Measurements from ENCODE around the gene ARHGAP26. TPM values are rescaled to one million over a fixed set of nuclear protein-coding genes. Genes with fewer than 3 reads are reported as not detected.

The ARHGAP26 gene
- total RNA-seq, 1 experiment from 2014 or later: 34.5 TPM

DNA sequence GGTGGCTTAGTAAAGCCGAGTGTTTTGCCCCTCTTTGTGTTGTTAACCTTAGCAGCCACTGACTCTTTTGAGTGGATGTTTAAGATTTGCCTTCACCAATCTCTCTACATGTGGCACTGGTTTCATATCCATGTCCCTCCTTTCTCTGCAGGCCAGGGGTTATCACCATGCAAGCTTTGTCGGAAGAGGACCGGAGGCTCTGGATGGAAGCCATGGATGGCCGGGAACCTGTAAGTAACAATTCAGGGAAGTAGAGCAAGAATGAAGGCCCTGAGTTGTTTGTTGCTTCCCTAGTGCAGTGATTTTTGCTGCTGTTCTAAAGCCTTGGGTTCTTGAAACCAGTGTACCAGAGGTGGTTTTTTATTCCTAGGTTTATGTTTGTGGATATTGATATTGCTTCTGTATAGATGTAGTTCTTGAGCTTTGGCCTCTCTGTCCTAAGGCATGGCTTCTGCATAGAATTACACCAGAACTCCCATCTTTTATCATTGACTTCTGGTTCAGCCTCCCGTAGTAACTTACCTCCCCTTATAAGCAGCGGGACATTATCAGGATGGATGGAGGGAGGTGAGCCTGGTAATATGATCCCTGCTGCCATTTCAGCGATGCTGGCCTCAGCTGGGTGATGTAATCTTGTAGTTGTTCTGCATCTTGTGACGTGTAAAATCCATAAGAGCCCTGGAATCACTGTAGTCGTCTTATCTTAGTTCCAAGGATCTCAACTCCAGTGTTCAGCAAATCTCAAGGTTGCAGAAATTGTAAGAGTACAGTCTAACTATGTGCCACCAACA lies 161.9 kb downstream of the ARHGAP26 start:
- ChIA-PET POLR2A (no interaction called here), CTCF (no interaction called here), RAD21 (ENCODE audit: low non-redundant PET in 1 of 2, low total read pairs in 2 of 2, uncharacterized antibody in 2 of 2, unreplicated experiment in 2 of 2) (no interaction called here)
- no peak overlapping the region for H3K27ac ChIP-seq (ENCODE audit: low read depth, low read length)
- H3K4me1 ChIP-seq (ENCODE audit: control insufficient read depth in 1 of 2, insufficient read depth in 2 of 2, low read length in 2 of 2): no peaks in the 10 kb centered on the region
- no peak for DNase-seq (ENCODE audit: low read depth, low spot score)
- no peak for ATAC-seq
- no peaks in the 10 kb centered on the region for H3K9me2 ChIP-seq (ENCODE audit: insufficient read depth)
- no TSS peak for BruUV-seq (replicated peaks)
- no peaks in the 10 kb centered on the region for H3K27me3 ChIP-seq (ENCODE audit: insufficient read depth, low read length)
- no peak overlapping the region for H3K4me3 ChIP-seq (replicated peaks in 1 of 2; ENCODE audit: low read depth in 1 of 2, low read length in 2 of 2)
- H3K4me2 ChIP-seq (ENCODE audit: low read length): no peak overlapping the region
- intact Hi-C loops (cut with micrococcal nuclease): no loop called here
- no peak overlapping the region for H2AFZ ChIP-seq (ENCODE audit: low read depth, low read length, poor library complexity, severe bottlenecking)
- no peaks in the 10 kb centered on the region for H3K79me2 ChIP-seq (ENCODE audit: insufficient read depth, low read length)
- no peaks in the 10 kb centered on the region for H3K9me3 ChIP-seq (ENCODE audit: control insufficient read depth in 1 of 2, insufficient read depth in 1 of 2, low read depth in 1 of 2, low read length in 2 of 2)
- H4K20me1 ChIP-seq (ENCODE audit: insufficient read depth): no peaks in the 10 kb centered on the region
- H3K36me3 ChIP-seq (ENCODE audit: control insufficient read depth in 1 of 2, insufficient read depth in 2 of 2, low read length in 2 of 2): no peaks in the 10 kb centered on the region
- no peak for TF ChIP-seq YY1 (IDR thresholded peaks at IDR 0.05; ENCODE audit: extremely low read depth, insufficient replicate concordance, low read depth, low read length)
- TF ChIP-seq ZFX (IDR thresholded peaks at IDR 0.05): no peak
- TF ChIP-seq, protein P1, sequence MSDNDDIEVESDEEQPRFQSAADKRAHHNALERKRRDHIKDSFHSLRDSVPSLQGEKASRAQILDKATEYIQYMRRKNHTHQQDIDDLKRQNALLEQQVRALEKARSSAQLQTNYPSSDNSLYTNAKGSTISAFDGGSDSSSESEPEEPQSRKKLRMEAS (IDR thresholded peaks at IDR 0.05): no peak
- TF ChIP-seq, protein P2, sequence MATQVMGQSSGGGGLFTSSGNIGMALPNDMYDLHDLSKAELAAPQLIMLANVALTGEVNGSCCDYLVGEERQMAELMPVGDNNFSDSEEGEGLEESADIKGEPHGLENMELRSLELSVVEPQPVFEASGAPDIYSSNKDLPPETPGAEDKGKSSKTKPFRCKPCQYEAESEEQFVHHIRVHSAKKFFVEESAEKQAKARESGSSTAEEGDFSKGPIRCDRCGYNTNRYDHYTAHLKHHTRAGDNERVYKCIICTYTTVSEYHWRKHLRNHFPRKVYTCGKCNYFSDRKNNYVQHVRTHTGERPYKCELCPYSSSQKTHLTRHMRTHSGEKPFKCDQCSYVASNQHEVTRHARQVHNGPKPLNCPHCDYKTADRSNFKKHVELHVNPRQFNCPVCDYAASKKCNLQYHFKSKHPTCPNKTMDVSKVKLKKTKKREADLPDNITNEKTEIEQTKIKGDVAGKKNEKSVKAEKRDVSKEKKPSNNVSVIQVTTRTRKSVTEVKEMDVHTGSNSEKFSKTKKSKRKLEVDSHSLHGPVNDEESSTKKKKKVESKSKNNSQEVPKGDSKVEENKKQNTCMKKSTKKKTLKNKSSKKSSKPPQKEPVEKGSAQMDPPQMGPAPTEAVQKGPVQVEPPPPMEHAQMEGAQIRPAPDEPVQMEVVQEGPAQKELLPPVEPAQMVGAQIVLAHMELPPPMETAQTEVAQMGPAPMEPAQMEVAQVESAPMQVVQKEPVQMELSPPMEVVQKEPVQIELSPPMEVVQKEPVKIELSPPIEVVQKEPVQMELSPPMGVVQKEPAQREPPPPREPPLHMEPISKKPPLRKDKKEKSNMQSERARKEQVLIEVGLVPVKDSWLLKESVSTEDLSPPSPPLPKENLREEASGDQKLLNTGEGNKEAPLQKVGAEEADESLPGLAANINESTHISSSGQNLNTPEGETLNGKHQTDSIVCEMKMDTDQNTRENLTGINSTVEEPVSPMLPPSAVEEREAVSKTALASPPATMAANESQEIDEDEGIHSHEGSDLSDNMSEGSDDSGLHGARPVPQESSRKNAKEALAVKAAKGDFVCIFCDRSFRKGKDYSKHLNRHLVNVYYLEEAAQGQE (IDR thresholded peaks at IDR 0.05; ENCODE audit: low read depth): no peak
- TF ChIP-seq POLR2AphosphoS5 (IDR thresholded peaks at IDR 0.05; ENCODE audit: low read depth, low read length): no peak
- no peak overlapping the region for H3K9ac ChIP-seq (ENCODE audit: low read length)
